ENCODE data around the gene ATP11A.
"Not testable (repeated sequence)": the region's sequence is repeated elsewhere in the genome, so short reads cannot be mapped to it uniquely, and the experiment has no call there.

The ATP11A gene

DNA sequence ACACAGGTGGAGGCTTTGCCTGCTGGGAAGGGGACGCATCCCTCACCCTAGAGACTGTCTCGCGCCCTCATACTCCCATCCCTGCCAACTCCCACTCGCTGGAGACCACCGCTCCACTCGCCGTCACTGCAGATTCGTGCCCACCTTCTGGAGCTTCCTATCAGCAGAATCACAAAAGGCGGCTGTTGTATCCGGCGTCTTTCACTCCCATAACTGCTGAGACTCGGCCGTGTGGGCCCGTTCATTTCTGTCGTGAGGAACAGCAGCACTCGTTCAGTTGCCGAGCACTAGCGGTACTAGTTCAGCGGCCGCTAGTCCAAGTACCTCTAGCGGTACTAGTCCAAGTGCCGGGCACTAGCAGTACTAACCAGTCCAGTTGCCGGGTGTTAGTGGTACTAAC lies 154.6 kb downstream of the ATP11A start:
- DNase-seq: no peak

DNA sequence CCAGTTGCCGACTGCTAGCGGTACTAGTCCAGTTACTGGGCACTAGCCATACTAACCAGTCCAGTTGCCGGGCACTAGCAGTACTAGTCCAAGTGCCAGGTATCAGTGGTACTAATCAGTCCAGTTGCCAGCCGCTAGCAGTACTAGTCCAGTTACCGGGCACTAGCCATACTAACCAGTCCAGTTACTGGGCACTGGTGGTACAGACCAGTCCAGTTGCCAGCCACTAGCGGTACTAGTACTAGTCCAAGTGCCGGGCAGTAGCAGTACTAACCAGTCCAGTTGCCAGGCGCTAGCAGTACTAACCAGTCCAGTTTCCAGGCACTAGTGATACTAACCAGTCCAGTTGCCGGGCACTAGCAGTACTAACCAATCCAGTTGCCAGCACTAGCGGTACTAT lies 155.0 kb downstream of the ATP11A start:
- no peak for DNase-seq

DNA sequence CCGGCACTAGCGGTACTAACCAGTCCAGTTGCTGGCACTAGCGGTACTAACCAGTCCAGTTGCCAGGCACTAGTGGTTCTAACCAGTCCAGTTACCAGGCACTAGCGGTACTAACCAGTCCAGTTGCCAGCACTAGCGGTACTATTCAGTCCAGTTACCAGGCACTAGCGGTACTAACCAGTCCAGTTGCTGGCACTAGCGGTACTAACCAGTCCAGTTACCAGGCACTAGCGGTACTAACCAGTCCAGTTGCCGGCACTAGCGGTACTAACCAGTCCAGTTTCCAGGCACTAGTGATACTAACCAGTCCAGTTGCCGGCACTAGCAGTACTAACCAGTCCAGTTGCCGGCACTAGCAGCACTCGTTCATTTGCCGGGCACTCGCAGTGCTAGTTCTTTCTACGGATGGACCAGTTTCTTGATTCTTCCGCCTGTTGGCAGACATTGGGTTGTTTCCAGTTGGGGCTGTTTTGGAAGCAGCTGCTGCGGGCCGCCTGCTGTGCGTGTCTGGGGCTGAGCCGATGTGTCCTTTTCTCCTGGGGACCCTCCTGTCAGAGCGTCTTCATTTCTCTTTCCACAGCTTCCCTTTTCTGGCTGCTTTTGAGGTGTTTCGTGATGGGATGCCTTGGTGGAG lies 155.8 kb downstream of the ATP11A start:
- DNase-seq: no peak

DNA sequence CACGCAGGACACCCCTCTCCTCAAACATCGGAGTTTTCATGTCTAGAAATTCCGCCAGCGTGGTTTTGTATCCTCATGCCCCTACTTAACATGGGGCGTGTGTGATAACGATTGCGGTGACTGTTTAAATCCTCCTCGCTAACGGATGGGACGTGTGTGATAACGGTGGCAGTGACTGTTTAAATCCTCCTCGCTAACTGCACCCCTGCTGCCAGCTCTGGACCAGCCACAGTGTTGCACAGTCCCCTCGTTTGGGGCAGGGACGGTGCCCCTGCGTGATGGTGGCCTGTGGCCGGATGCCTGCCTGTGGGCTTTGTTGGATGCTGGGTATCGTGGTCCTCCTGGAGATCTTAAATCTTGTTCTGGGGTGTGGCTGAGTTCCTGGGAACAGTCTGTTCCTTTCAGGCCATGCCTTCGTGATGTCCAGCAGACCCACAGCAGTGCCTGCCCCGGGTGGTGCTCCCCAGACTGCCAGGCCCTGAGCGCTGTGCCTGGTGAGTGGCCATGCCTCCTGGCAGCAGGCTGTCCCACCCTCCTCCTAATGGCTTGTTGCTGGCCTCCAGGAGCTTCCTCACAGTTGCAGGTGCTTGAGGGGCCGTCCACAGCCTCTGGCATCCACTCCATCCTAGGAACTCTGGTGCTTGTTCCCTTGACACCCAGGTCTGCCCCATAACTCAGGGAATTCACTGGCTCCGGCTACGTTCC lies 156.7 kb downstream of the ATP11A start:
- no peak for DNase-seq

DNA sequence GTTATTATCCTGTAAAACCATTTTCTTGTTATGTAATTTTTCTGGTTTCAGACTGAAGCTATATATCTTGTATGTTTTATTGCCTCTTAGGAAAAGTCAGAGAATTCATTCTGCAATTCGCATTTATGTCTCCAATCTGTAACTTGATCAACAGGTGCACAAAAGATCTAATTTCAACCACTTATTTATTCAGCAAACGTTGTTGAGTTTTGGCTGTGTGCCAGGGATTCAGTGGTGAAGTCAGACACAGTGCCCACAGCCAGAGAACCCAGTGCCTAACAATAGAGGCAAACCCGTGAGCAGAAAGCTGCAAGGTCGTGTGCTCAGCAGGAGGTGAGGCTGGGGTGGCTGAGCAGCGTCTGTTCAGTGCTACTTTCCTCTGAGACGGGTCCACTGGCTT lies 159.7 kb downstream of the ATP11A start:
- DNase-seq: peak; percentile 99

DNA sequence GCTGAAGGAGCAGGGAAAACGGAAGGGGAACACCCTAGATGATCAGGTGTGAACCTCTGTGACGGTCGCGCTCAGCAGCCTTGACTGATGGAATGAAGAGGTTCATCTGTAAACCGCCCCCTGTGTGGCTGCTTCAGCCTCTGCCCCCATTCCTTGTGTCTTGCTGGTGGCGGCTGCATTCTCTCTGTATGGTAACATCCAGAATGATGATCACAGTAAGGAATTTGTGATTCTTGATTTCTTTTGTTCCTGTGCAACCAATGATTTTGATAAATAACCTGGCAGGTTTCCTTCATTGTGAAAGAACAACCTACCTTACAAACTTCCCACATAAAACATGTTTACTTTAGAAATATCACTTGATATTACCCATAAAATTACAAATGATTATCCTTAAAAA lies 160.4 kb downstream of the ATP11A start:
- peak; percentile 36 for DNase-seq

DNA sequence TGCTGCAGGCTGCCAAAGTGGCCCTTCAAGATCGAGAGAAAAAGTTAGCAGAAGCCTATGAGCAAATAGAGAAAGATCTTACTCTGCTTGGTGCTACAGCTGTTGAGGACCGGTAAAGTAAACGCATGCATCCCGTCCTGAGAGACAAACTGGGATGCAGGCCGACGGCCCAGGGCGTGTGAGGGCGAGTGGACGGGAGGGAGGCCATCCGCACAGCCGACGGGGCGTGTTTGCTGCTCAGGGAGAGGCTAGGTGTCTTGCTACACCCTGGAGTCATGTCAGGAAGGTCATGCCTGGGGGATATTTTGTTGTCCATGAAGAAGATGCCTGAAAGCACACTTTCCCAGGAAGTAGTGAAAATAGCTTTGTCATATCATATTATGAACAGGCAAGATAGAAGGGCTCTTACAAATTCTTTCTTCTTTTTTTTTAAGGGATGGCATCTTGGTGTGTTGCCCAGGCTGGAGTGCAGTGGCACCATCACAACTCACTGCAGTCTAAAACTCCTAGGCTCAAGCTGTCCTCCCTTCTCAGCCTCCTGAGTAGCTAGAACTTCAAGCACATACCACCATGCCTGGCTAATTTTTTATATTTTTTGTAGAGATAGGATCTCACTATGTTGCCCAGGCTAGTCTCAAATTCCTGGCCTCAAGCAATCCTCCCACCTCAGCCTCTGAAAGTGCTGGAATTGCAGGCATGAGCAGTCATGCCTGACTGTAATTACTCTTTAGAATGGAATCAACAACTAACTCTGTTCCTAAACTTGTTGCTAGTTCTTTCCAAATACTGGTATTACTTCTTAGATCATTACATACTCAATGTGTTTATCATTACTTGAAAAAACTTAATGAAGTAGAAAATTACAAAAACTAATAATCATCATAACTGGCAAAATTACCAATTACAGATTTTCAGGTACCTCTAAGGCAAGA lies 161.5 kb downstream of the ATP11A start:
- DNase-seq: no peak

DNA sequence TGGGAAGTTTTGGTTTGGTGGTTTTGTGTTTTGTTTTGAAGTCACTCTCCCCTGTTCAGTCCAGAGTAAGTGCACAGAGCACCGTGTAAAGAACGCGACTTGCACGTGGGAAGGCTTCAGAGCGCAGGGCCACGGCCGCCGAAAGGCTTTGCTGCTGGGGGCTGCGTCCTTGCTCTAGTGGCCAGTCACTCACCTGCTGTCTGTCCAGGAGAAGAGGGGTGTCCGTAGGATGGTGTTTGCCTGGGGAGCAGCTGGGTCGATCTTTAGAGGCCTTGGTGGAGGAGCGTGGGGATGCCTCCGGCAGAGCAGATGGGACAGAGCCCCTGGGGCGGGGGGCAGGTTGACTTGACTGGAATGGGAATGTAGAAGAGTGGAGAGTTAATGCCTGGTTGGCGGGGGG lies 162.6 kb downstream of the ATP11A start:
- no peak for DNase-seq

DNA sequence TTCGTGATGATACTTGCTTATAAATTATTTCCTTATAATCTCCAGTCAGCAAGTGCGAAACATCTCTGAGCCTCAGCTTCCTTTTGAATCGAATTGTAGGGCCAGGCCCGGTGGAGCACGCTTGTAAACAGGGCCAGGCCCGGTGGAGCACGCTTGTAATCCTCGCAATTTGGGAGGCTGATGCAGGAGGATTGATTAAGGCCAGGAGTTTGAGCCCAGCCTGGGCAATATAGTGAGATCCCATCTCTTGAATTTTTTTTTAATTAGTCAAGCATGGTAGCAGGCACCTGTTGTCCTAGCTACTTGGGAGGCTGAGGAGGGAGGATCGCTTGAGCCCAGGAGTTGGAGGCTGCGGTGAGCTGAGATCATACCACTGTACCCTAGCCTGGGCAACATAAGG lies 163.0 kb downstream of the ATP11A start:
- no peak for DNase-seq

DNA sequence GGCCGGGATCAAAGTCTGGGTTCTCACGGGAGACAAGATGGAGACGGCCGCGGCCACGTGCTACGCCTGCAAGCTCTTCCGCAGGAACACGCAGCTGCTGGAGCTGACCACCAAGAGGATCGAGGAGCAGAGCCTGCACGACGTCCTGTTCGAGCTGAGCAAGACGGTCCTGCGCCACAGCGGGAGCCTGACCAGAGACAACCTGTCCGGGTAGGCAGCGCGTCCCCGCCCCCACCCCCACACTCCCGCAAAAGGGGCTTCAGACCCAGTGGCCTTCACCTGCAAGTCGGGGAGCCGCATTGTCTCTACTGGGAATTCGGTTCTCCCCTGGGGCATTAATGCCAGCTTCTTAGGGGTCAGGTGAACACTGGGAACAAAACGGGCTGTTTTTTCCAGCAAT lies 164.5 kb downstream of the ATP11A start:
- no peak for DNase-seq

DNA sequence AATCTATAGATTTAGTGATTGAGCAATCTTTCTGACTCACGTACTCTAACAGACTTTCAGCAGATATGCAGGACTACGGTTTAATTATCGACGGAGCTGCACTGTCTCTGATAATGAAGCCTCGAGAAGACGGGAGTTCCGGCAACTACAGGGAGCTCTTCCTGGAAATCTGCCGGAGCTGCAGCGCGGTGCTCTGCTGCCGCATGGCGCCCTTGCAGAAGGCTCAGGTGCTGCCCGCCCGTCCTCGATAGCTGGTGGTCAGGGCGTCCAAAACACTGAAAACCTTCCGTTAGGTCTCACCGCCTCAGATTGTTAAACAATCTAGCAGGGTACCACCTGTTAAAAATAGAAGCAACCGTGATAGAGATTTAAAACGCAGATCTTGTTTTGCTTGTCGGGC lies 166.0 kb downstream of the ATP11A start:
- no peak for DNase-seq

DNA sequence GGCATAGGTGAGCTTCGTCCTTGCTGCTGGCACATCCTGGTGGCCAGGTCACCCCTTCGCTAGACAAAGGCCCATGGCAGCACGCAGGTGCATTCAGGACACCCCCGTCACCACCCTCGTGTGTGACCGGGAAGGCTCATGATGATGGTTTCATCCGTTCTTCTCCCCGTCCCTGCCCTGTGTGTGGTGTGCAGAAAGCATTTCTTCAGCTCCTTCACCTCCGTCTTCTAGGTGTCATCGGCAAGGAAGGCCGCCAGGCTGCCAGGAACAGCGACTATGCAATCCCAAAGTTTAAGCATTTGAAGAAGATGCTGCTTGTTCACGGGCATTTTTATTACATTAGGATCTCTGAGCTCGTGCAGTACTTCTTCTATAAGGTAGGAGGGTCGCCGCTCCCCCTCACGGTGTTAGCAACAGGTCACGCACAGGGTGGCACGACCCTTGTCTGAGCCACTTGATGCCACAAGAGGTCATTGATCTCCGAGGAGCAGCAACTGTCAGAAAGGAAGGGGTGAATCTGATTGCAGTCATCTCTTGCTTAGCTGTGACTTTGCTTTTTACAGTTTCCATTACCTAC lies 168.2 kb downstream of the ATP11A start:
- DNase-seq: no peak

DNA sequence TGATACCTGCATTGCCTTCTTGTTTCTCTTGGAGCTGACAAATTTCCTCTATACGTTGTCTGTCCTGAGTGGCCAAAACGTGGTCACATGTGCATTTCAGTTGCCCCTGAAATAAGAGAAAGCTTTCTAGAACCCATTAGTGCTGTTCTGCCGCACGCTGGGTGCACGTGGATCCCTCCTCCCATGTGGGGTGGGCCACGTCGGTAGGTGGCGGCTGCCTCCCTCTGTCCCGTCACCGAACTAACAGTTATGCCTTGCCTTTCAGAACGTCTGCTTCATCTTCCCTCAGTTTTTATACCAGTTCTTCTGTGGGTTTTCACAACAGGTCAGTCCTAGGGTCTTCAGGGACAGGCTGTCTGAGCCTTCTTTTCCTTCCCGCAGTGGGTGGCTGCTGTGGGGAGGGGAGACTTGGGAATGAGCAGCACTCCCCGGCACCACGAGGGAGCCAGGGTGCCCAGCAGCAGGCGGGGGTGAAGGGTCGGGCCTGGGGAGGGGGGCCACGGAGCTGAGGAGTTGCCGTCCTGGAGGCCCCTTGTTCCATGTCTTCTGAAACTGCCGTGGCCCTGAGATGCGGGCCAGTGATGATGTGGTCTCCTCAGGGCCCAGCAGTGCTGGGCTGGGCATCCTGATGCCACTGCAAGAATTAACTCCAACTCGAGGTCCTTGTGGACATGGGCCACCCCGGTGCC lies 169.4 kb downstream of the ATP11A start:
- no peak for DNase-seq

DNA sequence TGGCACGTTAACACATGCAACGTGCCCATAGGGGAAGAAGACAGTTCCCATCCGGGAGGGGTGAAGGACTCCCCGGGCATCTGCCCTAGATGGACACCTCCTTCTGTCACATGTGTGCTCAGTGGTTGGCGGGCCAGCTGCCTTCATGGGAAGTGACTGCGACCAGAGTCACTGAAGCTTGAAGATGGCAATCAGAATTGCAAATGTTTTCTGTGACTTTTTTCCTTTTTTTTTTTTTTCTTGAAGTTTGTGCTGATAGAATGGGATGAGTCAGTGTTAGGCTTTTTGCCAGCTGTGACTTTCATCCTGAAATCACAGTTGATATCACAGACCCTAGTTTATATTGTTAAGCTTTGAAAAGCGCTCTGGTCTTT lies 170.0 kb downstream of the ATP11A start:
- DNase-seq: peak; percentile 76

DNA sequence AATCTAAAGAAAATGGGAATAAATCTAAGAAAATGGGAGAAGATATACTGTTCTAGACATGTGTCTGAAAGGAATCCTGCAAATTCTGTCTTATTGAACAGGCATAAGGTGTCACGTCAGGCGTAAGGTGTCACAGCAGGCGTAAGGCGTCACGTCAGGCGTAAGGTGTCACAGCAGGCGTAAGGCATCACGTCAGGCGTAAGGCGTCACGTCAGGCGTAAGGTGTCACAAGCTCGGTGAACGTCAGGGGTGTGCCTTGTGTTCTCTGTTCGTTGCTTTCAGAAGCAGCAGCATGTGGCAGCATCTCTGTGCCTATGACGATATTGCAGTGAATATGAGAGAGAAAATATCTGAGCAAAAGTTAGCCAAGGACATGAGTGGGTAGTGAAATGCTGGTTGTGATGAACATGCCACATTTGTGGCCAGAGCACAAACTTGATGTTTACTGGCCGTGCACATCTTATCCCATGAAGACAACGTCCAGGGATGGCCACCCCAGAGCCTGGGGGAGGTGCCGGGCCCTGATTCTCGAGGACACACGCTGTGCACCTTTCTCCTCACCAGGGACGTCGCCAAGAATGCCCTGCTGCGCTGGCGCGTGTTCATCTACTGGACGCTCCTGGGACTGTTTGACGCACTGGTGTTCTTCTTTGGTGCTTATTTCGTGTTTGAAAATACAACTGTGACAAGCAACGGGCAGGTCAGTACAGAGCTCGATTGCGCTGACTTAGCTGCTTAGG lies 172.2 kb downstream of the ATP11A start:
- no peak for DNase-seq

DNA sequence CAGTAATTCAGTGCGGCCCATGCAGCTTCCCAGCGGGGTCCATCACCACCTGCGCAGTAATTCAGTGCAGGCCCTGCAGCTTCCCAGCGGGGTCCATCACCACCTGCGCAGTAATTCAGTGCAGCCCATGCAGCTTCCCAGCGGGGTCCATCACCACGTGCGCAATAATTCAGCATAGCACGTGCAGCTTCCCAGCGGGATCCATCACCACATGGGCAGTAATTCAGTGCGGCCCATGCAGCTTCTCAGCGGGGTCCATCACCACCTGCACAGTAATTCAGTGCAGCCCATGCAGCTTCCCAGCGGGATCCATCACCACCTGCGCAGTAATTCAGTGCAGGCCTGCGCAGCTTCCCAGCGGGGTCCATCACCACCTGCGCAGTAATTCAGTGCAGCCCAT lies 173.5 kb downstream of the ATP11A start:
- DNase-seq: not testable (repeated sequence)

DNA sequence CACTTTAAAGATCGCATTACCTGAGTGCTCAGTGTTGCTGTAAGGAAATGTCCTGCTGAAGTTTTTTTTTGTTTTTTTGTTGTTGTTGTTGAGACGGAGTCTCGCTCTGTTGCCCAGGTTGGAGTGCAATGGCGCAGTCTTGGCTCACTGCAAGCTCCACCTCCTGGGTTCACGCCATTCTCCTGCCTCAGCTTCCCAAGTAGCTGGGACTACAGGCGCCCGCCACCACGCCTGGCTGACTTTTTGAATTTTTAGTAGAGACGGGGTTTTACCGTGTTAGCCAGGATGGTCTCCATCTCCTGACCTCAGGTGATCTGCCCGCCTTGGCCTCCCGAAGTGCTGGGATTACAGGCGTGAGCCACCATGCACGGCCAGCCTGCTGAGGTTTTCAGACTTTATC lies 175.6 kb downstream of the ATP11A start:
- not testable (repeated sequence) for DNase-seq

DNA sequence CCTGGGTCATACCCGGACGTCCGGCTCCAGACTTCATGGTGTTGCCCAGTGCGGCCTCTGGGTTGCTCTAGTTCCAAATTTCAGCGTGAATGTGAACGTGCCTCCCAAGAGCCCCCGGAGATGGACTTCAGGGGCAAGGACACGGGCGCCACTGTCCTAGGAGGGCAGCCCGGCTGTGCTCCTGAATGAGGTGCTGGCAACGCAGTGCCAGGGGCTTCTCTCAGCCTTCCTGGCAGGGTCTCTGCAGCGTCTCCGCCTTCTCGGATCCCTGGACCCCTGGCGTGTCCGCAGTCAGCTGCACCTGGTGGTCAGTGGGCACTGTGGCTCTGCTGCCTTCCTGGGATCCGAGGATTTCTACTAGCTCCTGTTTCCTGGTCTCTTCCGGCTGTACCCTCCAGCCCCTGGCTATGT lies 177.5 kb downstream of the ATP11A start:
- DNase-seq: no peak

DNA sequence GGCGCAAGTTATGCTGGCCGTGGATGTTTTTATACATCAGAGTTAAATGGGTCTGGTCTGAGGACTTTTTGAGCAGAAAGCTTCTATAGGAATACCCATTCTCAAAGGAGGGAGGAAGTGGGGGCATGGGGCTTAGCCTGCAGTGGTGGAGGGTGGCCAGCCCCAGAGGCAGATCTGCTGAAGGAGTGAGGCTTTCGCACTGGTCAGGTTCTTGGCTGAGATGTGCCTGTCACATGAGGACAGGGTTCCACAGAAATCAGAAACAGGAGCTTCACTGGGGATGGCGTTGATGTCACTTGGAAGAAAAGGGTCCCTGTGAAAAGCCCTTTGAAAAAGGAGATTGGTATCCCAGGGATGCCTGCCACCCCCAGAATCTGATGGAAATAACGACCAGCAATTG lies 178.5 kb downstream of the ATP11A start:
- DNase-seq: no peak

DNA sequence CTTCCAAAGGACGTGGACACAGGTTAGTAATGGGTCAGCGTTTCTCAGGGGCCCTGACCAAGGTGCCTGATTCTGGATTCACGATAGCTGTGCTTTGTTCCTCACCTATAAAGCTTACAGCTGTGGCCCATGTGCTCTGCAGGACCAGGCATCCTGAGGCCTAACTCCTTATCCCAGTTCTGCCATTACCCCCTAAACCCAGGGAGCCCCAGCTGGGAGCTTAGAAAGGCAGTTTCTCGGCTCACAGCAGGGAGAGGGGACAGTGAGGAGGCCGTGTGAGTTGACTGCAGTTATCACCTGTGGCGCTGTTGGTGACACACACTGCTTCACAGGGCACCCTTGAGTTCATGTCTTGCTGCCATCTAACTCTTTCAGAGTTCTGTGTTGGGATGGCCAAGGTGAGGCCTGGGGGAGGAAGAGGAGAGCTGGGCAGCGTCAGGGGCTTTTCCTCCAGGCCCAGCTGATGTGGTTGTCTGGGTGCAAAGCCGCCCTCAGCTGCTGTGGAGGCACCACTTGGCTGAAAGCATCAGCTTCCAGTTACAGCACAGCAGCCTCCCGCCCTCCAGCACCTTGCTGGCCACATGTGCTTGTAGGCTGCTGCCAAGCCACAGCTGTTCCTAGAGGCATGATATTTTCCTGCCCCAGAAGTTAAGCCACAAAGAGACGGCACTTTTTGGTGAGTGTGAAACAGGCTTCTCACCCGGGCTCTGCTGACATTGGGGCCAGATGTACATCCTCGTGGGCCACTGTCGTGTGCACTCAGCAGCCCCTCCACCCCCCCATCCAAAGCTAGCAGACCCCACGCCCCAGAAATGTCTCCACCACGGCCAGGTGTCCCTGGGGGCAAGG lies 179.6 kb downstream of the ATP11A start:
- DNase-seq: no peak

DNA sequence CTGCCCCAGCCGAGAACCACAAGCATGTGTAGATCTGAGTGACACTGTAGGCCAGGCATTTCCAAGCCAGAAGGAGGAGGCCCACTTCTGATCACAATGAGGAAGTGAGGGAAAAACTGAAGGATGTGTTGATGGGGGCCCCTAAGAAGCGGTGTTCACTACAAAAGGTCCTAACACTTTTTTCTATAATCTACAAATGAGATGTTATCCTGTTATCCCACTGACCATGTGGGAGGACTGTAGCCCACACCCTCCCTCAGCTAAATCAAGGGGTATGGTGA lies 180.2 kb downstream of the ATP11A start:
- DNase-seq: no peak
